ENCODE data around the gene PHLDA2. TPM values are rescaled to one million over a fixed set of nuclear protein-coding genes. Genes with fewer than 3 reads are reported as not detected.

The PHLDA2 gene
- polyA plus RNA-seq, 1 donor (not counting 4 experiments of a cell fraction or from before 2014, with no cell fraction given), result 24.3 TPM

DNA sequence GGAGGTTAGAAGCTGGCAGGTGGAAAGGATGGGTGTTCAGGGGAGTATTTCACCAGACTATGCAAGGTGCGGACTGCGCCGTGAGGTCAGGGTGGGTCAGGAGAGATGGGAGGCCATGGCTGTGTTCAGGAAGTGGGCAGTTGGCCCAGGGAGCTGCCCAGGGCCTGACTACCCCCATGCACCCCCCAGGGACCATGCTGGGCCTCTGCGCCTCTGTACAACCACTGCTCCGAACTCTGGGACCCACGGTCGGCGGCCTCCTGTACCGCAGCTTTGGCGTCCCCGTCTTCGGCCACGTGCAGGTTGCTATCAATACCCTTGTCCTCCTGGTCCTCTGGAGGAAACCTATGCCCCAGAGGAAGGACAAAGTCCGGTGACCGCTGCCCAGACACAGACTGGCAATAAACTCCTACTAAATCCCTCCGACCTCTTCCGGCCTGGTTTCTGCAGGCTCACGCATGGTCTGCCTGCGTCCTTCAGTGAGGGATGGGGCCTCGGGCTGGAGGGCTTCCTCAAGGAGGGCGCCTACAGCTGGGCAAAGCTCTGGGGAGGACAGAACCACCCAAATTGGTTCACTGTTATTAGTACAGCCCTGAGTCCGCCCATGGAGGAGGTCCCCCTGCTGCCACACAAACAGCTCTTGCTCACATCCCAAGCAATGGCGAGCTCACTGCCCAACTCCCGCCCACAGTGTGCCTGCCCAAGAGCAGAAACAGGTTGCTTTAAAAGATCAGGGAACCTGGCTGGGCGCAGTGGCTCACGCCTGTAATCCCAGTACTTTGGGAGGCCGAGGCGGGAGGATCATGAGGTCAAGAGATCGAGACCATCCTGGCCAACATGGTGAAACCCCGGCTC lies 4.2 kb downstream of the PHLDA2 start:
- no peak overlapping the region for H3K9ac ChIP-seq (ENCODE audit: control insufficient read depth, extremely low read depth, insufficient read depth, low read length)

DNA sequence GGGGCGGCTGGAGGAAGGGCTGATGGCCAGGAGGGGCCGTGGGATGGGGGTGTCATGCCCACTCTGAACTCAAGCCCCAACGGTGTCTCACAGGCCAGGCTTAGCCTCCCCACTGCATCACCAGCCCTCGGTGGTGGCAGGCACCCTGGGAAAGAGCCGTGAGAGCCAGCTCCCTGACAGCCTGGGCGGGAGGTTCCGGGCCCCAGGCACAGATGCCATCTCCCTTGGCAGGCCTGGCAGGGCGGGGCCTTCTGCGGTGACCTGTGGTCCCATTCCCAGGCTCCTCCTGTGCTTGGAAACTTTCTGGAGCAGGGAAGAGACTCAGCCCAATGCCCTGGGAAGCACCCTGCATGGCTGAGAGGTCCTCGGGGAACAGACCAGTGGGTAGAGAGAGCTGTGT lies 4.8 kb downstream of the PHLDA2 start:
- TF ChIP-seq CTCF (optimal IDR thresholded peaks at IDR 0.05 in 1 of 3, IDR thresholded peaks at IDR 0.05 in 1 of 3, conservative IDR thresholded peaks at IDR 0.05 in 1 of 3; ENCODE audit: extremely low read depth in 1 of 3, insufficient read depth in 2 of 3, low read length in 3 of 3) (no peak), EZH2 (IDR thresholded peaks at IDR 0.05; ENCODE audit: low read length) (no peak)
- Histone ChIP-seq H3K27me3 (ENCODE audit: control insufficient read depth, extremely low read depth, insufficient read depth, low read length) (no peaks in the 10 kb centered on the region), H3K9ac (ENCODE audit: control insufficient read depth, extremely low read depth, insufficient read depth, low read length) (no peak overlapping the region), H3K9me3 (ENCODE audit: control insufficient read depth, low read depth, low read length) (no peaks in the 10 kb centered on the region), H3K9me1 (ENCODE audit: control insufficient read depth, extremely low read depth, insufficient read depth, low read length) (peaks cover 3% of the 10 kb centered on the region), H3K4me1 (ENCODE audit: control insufficient read depth, extremely low read depth, insufficient read depth, low read length) (peaks cover 11% of the 10 kb centered on the region), H4K20me1 (ENCODE audit: control insufficient read depth, extremely low read depth, insufficient read depth, low read length) (peaks cover 12% of the 10 kb centered on the region), H3K4me3 (ENCODE audit: control insufficient read depth in 2 of 3, extremely low read depth in 1 of 3, insufficient read depth in 2 of 3, low read depth in 1 of 3, low read length in 3 of 3) (no peak overlapping the region), H3K79me2 (ENCODE audit: control insufficient read depth, insufficient read depth, low read length) (peaks cover 26% of the 10 kb centered on the region), H3K27ac (ENCODE audit: control insufficient read depth, insufficient read depth, low read length) (no peak overlapping the region), H3K36me3 (ENCODE audit: control insufficient read depth in 2 of 2, extremely low read depth in 1 of 2, insufficient read depth in 2 of 2, low read length in 2 of 2) (peaks cover 2 to 7% of the 10 kb centered on the region in 2 experiments), H3K4me2 (ENCODE audit: control insufficient read depth, extremely low read depth, insufficient read depth, low read depth, low read length) (no peak overlapping the region), H2AFZ (ENCODE audit: control insufficient read depth, low read length) (no peak overlapping the region)
- FAIRE-seq, result no peak
- dilution Hi-C loops (cut with MboI; ENCODE audit: extremely low pct_ligation_motif_present, low sequenced_read_pairs), result no loop called here
- no peak for DNase-seq (ENCODE audit: low read depth, low spot score)

More for the DNA sequence above, 4.2 kb downstream of the PHLDA2 start:
- no peak for FAIRE-seq
- dilution Hi-C loops (cut with MboI; ENCODE audit: extremely low pct_ligation_motif_present, low sequenced_read_pairs), result no loop called here
- no peak for DNase-seq (ENCODE audit: low read depth, low spot score)
- TF ChIP-seq EZH2 (IDR thresholded peaks at IDR 0.05; ENCODE audit: low read length) (no peak), CTCF (optimal IDR thresholded peaks at IDR 0.05 in 1 of 3, IDR thresholded peaks at IDR 0.05 in 1 of 3, conservative IDR thresholded peaks at IDR 0.05 in 1 of 3; ENCODE audit: extremely low read depth in 1 of 3, insufficient read depth in 2 of 3, low read length in 3 of 3) (no peak)
- peaks cover 26% of the 10 kb centered on the region for H3K79me2 ChIP-seq (ENCODE audit: control insufficient read depth, insufficient read depth, low read length)
- no peaks in the 10 kb centered on the region for H3K27me3 ChIP-seq (ENCODE audit: control insufficient read depth, extremely low read depth, insufficient read depth, low read length)
- no peak overlapping the region for H2AFZ ChIP-seq (ENCODE audit: control insufficient read depth, low read length)
- peaks cover 12% of the 10 kb centered on the region for H4K20me1 ChIP-seq (ENCODE audit: control insufficient read depth, extremely low read depth, insufficient read depth, low read length)
- no peak overlapping the region for H3K4me3 ChIP-seq (ENCODE audit: control insufficient read depth in 2 of 3, extremely low read depth in 1 of 3, insufficient read depth in 2 of 3, low read depth in 1 of 3, low read length in 3 of 3)
- peaks cover 15% of the 10 kb centered on the region for H3K4me1 ChIP-seq (ENCODE audit: control insufficient read depth, extremely low read depth, insufficient read depth, low read length)
- no peak overlapping the region for H3K27ac ChIP-seq (ENCODE audit: control insufficient read depth, insufficient read depth, low read length)
- H3K4me2 ChIP-seq (ENCODE audit: control insufficient read depth, extremely low read depth, insufficient read depth, low read depth, low read length), result no peak overlapping the region
- H3K9me1 ChIP-seq (ENCODE audit: control insufficient read depth, extremely low read depth, insufficient read depth, low read length), result peaks cover 3% of the 10 kb centered on the region
- H3K9me3 ChIP-seq (ENCODE audit: control insufficient read depth, low read depth, low read length), result no peaks in the 10 kb centered on the region
- peaks cover 2 to 7% of the 10 kb centered on the region in 2 experiments for H3K36me3 ChIP-seq (ENCODE audit: control insufficient read depth in 2 of 2, extremely low read depth in 1 of 2, insufficient read depth in 2 of 2, low read length in 2 of 2)

All from keratinocyte (primary cell).